Stimulated activated CD4-positive, alpha-beta T cell treated with anti-CD3 and anti-CD28 coated beads, Interleukin-1b, Interleukin-23, amount 100 ng/mL, for 24 hours (primary cell): ENCODE data around the gene FES.
A peak's percentile ranks its signal among the peaks of the same experiment; 100 is the strongest.
"Not testable (repeated sequence)": the region's sequence is repeated elsewhere in the genome, so short reads cannot be mapped to it uniquely, and the experiment has no call there.

Experiments used
- DNase-seq, 4 experiments: peaks; one replicate each; pipeline ENCODE4 v3.0.0-alpha.2; 2020; ENCODE audit warnings: low read depth in 4 of 4, low spot score in 1 of 4

FES gene

GRCh38 chr15:90883976-90884718 lies at the start of gene FES:
Gene FES, plus strand, starts transcription at chr15:90884504. Its CDS starts 542 bp downstream, at chr15:90885046.
- DNase-seq: no peak

- DNase-seq: no peak
These were observed 49.7 kb upstream of the FES start for GRCh38 chr15:90834626-90835025.

- DNase-seq: no peak
These were observed 47.9 kb upstream of the FES start for GRCh38 chr15:90836296-90836871.

GRCh38 chr15:90837094-90837493 lies 47.2 kb upstream of the FES start:
- DNase-seq: peak in 1 of 4 experiments; percentile 61

GRCh38 chr15:90838139-90838538 lies 46.2 kb upstream of the FES start:
- peak; percentile 45 to 88 (median 67) for DNase-seq

GRCh38 chr15:90838544-90838943 lies 45.8 kb upstream of the FES start:
- DNase-seq: no peak

- no peak for DNase-seq
These were observed 44.9 kb upstream of the FES start for GRCh38 chr15:90839187-90840071.

GRCh38 chr15:90840157-90840855 lies 44.0 kb upstream of the FES start:
- DNase-seq: no peak

GRCh38 chr15:90840954-90841353 lies 43.4 kb upstream of the FES start:
- no peak for DNase-seq

GRCh38 chr15:90844696-90845095 lies 39.6 kb upstream of the FES start:
- no peak for DNase-seq

GRCh38 chr15:90845201-90845949 lies 38.9 kb upstream of the FES start:
- no peak for DNase-seq

GRCh38 chr15:90849424-90849823 lies 34.9 kb upstream of the FES start:
- DNase-seq: not testable (repeated sequence)

- no peak for DNase-seq
These were observed 33.2 kb upstream of the FES start for GRCh38 chr15:90851114-90851513.

GRCh38 chr15:90851940-90852339 lies 32.4 kb upstream of the FES start:
- DNase-seq: no peak

GRCh38 chr15:90855139-90855538 lies 29.2 kb upstream of the FES start:
- DNase-seq: no peak

- DNase-seq: no peak
These were observed 27.0 kb upstream of the FES start for GRCh38 chr15:90857337-90857736.

GRCh38 chr15:90857883-90858443 lies 26.3 kb upstream of the FES start:
- DNase-seq: no peak

- no peak for DNase-seq
These were observed 24.8 kb upstream of the FES start for GRCh38 chr15:90859234-90860131.

- no peak for DNase-seq
These were observed 23.9 kb upstream of the FES start for GRCh38 chr15:90860450-90860849.
